SKM-1 treated with dmso at 0.1 percent for 144 hours (cell line): ENCODE data around the gene AKR7A2.
"Not testable (repeated sequence)": the region's sequence is repeated elsewhere in the genome, so short reads cannot be mapped to it uniquely, and the experiment has no call there.

Source experiments
- DNase-seq: peaks from one replicate; lab custom pipeline; 2025; ENCODE audit not compliant: unreplicated experiment; lab: John Stamatoyannopoulos, UW

The AKR7A2 gene

GRCh38 chr1:19307794-19308508, 4.0 kb downstream of the AKR7A2 start:
- no peak for DNase-seq

GRCh38 chr1:19306941-19307340, 5.0 kb downstream of the AKR7A2 start:
- no peak for DNase-seq

GRCh38 chr1:19305880-19306279, 6.1 kb downstream of the AKR7A2 start:
- DNase-seq: no peak

GRCh38 chr1:19304081-19304480, 7.9 kb downstream of the AKR7A2 start:
- not testable (repeated sequence) for DNase-seq

- no peak for DNase-seq
Measured at GRCh38 chr1:19300211-19300610, 11.7 kb downstream of the AKR7A2 start.

DNA sequence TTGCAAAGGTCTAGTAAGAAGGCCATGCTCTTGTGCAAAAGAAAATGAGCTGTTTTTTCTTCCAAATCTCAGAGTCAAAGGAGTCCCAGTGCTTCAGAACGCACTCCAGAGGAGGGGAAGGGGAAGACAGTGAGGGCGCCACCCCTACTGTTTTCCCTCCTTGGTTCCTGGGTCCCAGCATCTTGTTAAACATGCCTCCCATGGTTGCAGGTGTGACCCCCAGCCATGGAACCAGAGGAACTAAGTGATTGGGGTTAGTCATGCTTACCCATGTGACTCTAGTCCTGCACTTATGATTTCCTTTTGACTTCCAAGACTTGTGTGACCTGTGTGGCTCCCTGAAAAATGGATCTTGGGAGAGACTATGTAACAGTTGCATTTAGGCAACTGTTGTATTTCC, 17.3 kb downstream of the AKR7A2 start:
- DNase-seq: no peak

- no peak for DNase-seq
Measured at GRCh38 chr1:19289244-19289643, 22.7 kb downstream of the AKR7A2 start.

GRCh38 chr1:19288324-19289241, 23.4 kb downstream of the AKR7A2 start, which contains the start of gene AKR7A3:
AKR7A3 (minus strand) TSS chr1:19288770; CDS start chr1:19288709, 61 bp downstream.
- DNase-seq: peak; percentile 33

- DNase-seq: no peak
Measured at GRCh38 chr1:19287436-19288185, 24.3 kb downstream of the AKR7A2 start.

DNA sequence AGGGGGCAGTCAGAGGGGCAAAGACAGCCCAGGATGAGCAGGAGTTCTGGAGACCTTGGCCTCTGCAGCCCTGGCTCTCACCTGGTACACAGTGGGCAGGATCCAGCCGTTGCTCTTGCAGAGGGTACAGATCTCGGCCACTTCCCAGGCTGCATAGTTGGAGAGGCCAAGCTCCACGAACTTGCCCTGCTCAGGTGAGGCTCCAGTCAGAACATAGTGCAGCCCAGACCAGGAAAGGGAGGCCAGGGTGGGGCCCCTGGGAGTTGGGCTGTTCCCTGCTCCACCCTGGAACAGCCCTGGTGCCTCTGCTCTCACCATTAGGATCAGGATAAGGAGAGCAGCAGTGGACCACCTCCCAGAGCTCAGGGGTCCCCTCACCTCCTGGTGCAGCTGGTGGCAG, 26.1 kb downstream of the AKR7A2 start:
- DNase-seq: not testable (repeated sequence)

DNA sequence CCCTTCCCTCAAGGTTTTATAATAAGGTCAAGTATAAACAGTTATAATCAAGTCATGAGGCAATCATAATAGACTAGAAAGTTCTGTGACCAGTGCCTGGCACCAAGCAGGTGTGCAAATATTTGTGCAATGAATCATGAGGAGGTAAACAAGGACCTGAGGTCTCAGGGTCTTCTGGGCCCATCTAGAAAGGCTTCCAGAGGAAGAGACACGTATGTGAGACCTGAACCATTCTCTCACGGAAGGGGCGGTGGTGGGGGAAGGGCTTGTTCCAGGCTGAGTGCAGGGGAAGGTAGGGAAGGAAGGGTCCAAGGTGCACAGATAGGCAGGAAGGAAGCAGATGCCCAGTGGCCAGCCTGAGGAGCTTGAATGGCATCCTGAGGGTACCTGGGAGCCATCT, 26.6 kb downstream of the AKR7A2 start:
- DNase-seq: not testable (repeated sequence)

DNA sequence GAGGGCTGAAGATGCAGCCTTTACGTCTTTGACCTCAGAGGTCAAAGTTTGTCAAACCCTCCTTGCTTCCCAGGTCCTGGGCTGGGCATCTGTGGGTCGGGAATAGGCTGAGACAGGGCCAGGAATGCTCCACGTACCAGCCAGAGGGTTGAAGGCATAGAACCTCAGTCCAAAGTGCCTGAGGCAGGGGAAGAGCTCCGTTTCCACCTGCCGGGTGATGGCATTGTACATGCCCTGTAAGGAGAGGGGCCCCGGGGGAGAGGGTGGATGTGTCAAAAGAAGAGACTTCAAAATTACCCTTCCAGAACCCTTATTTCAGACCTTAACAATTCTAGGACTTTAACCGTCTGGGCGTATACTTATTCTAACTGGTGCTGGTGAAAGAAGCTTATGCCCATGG, 27.1 kb downstream of the AKR7A2 start:
- no peak for DNase-seq

GRCh38 chr1:19283891-19284290, 28.1 kb downstream of the AKR7A2 start:
- DNase-seq: no peak

GRCh38 chr1:19274636-19275035, 37.3 kb downstream of the AKR7A2 start:
- DNase-seq: no peak

- DNase-seq: not testable (repeated sequence)
Measured at GRCh38 chr1:19273844-19274531, 38.0 kb downstream of the AKR7A2 start.

- DNase-seq: no peak
Measured at GRCh38 chr1:19273106-19273843, 38.7 kb downstream of the AKR7A2 start.

GRCh38 chr1:19272064-19272463, 39.9 kb downstream of the AKR7A2 start:
- no peak for DNase-seq

DNA sequence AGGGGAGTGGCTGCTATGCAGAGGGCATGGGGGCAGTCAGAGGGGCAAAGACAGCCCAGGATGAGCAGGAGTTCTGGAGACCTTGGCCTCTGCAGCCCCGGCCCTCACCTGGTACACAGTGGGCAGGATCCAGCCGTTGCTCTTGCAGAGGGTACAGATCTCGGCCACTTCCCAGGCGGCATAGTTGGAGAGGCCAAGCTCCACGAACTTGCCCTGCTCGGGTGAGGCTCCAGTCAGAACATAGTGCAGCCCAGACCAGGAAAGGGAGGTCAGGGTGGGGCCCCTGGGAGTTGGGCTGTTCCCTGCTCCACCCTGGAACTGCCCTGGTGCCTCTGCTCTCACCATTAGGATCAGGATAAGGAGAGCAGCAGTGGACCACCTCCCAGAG, 41.6 kb downstream of the AKR7A2 start:
- not testable (repeated sequence) for DNase-seq

DNA sequence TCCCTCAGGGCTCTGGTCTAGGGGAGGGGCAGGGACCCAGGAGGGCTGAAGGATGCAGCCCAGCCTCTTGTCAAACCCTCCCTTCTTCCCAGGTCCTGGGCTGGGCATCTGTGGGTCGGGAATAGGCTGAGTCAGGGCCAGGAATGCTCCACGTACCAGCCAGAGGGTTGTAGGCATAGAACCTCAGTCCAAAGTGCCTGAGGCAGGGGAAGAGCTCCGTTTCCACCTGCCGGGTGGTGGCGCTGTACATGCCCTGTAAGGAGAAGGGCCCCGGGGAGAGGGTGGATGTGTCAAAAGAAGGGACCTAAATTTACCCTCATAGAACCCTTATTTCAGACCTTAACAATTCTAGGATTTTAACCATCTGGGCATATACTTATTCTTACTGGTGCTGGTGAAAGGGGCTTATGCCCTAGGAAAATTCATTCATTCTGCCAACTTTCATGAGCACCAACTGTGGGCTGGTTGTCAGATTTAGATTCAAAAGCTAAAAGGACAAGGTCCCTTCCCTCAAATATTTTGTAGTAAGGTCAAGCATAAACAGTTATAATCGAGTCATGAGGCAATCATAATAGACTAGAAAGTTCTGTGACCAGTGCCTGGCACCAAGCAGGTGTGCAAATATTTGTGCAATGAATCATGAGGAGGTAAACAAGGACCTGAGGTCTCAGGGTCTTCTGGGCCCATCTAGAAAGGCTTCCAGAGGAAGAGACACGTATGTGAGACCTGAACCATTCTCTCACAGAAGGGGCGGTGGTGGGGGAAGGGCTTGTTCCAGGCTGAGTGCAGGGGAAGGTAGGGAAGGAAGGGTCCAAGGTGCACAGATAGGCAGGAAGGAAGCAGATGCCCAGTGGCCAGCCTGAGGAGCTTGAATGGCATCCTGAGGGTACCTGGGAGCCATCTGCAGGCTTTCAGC, 42.3 kb downstream of the AKR7A2 start:
- not testable (repeated sequence) for DNase-seq
